Measurements from ENCODE around the gene LAMP2. TPM values are rescaled to one million over a fixed set of nuclear protein-coding genes. Genes with fewer than 3 reads are reported as not detected.

LAMP2 gene
- total and polyA plus RNA-seq, 9 of the 15 experiments (the other 6 are each of a cell fraction or from before 2014, with no cell fraction given): 22.3 to 77.7 (median 48.6) TPM

DNA sequence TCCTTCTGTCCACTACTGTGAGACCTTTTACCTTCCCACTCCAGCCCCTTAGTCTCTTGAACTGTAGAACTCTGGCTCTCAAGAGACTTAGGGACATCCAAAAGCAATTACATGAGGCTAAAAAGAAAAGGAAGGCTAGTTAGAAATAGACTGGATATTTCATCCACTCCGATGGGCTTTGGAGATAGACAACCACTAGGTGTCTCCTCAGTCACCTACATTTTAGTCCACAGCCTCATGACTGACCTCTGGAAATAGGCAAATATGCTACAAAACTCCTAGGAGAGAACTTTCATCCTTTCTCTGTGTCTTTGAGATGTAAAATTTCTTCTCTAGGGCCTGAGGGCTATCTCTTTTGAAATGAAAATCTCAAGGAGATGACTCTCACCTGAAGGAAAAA lies 45.1 kb upstream of the LAMP2 start (continued):
- TF ChIP-seq SMARCB1 (IDR thresholded peaks at IDR 0.05; ENCODE audit: insufficient read length, low read depth) (no peak), ZNF175 (CRISPR knock-in tag; IDR thresholded peaks at IDR 0.05; ENCODE audit: low read depth) (no peak), NRF1 (conservative IDR thresholded peaks at IDR 0.05 in 1 of 2, IDR thresholded peaks at IDR 0.05 in 1 of 2) (no peak), CGGBP1 (CRISPR knock-in tag; IDR thresholded peaks at IDR 0.05) (no peak), KHSRP (IDR thresholded peaks at IDR 0.05) (no peak), STAT5B (CRISPR knock-in tag; IDR thresholded peaks at IDR 0.05) (no peak), XRCC5 (IDR thresholded peaks at IDR 0.05; ENCODE audit: low read depth, low read length) (no peak), POLR2AphosphoS5 (IDR thresholded peaks at IDR 0.05; ENCODE audit: control insufficient read depth, insufficient read depth, low read depth, low read length) (no peak)
- TF ChIP-seq, protein P1, sequence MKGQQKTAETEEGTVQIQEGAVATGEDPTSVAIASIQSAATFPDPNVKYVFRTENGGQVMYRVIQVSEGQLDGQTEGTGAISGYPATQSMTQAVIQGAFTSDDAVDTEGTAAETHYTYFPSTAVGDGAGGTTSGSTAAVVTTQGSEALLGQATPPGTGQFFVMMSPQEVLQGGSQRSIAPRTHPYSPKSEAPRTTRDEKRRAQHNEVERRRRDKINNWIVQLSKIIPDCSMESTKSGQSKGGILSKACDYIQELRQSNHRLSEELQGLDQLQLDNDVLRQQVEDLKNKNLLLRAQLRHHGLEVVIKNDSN (CRISPR knock-in tag; IDR thresholded peaks at IDR 0.05): no peak

GRCh38 chrX:120512627-120513026 lies 43.5 kb upstream of the LAMP2 start:
- CTCF ChIA-PET (ENCODE audit: low intra/inter-chr PET ratio): no interaction called here
- 5% methylated on average over 2 of the region's 2 CpGs for WGBS (ENCODE audit: insufficient coverage, low coverage, missing lambda C conversion rate)
- intact Hi-C loops (cut with micrococcal nuclease) (loop anchor here (5.0 kb wide), 1 partner anchor 260 kb away; no protein-coding TSS in a partner anchor), in situ Hi-C loops (cut with MboI) (loop anchor here (5.0 kb wide), 1 partner anchor 150 kb away; no protein-coding TSS in a partner anchor)
- no peak for FAIRE-seq
- BruUV-seq (replicated peaks): no TSS peak
- Histone ChIP-seq H2AFZ (ENCODE audit: low read depth, low read length) (no peak overlapping the region), H3K9me1 (ENCODE audit: control insufficient read depth, insufficient read depth, low read length) (no peaks in the 10 kb centered on the region), H3K27me3 (ENCODE audit: control insufficient read depth in 2 of 2, insufficient read depth in 2 of 2, low read length in 2 of 2) (no peaks in the 10 kb centered on the region), H3K9me3 (replicated peaks; ENCODE audit: control insufficient read depth, insufficient read depth, low read depth, low read length) (no peaks in the 10 kb centered on the region), H3K36me3 (ENCODE audit: control insufficient read depth, insufficient read depth, low read length) (no peaks in the 10 kb centered on the region), H3K4me2 (ENCODE audit: insufficient read depth, low read length) (no peak overlapping the region), H3K27ac (ENCODE audit: extremely low read depth, low read depth, low read length) (no peak overlapping the region), H3K9ac (ENCODE audit: insufficient read depth in 1 of 2, low read depth in 2 of 2, low read length in 2 of 2) (no peak overlapping the region), H4K20me1 (replicated peaks; ENCODE audit: control insufficient read depth, insufficient read depth, low read length) (no peaks in the 10 kb centered on the region), H3K4me1 (replicated peaks in 1 of 2; ENCODE audit: control insufficient read depth in 2 of 2, insufficient read depth in 2 of 2, low read length in 2 of 2) (no peaks in the 10 kb centered on the region; a peak in 1 of 5 replicates), H3K4me3 (no peak overlapping the region), H3K79me2 (ENCODE audit: control insufficient read depth, insufficient read depth, low read length) (no peaks in the 10 kb centered on the region)
- no peak for DNase-seq (ENCODE audit: extremely low read depth in 1 of 4, low spot score in 3 of 4)
- no peak for ATAC-seq
- POLR2A ChIA-PET: no interaction called here
- no peak for TF ChIP-seq IRF1 (CRISPR knock-in tag; IDR thresholded peaks at IDR 0.05; ENCODE audit: borderline replicate concordance)
- TF ChIP-seq NR2C2 (CRISPR knock-in tag; IDR thresholded peaks at IDR 0.05): no peak
- no peak for TF ChIP-seq NR2C2 (tag; IDR thresholded peaks at IDR 0.05)
- no peak for TF ChIP-seq ZKSCAN8 (CRISPR knock-in tag; IDR thresholded peaks at IDR 0.05)
- no peak for TF ChIP-seq NCOA2 (IDR thresholded peaks at IDR 0.05; ENCODE audit: partially characterized antibody in 2 of 2)
- no peak for TF ChIP-seq TCFL5 (CRISPR knock-in tag; conservative IDR thresholded peaks at IDR 0.05)
- no peak for TF ChIP-seq CHD2 (IDR thresholded peaks at IDR 0.05; ENCODE audit: low read depth, low read length)
- TF ChIP-seq MYBL2 (IDR thresholded peaks at IDR 0.05; ENCODE audit: low read depth): no peak
- TF ChIP-seq MYBL2 (CRISPR knock-in tag; IDR thresholded peaks at IDR 0.05; ENCODE audit: borderline replicate concordance): no peak
- no peak for TF ChIP-seq TEAD1 (CRISPR knock-in tag; IDR thresholded peaks at IDR 0.05)
- no peak for TF ChIP-seq STAT5A (IDR thresholded peaks at IDR 0.05; ENCODE audit: borderline replicate concordance, low read length)

Measured in K562 (cell line).